HCT116 (cell line): ENCODE data around the gene ALG2.

Source experiments
- EZH2phosphoT487 ChIP-seq: fragments of 200-600 bp; IDR thresholded peaks from 2 replicates; pipeline ENCODE4 v1.6.1; 2018; ENCODE audit warnings: antibody characterized with exemption, borderline replicate concordance
- POLR2A ChIP-seq: IDR thresholded peaks from 2 replicates; pipeline ENCODE4 v1.7.0; 2011; ENCODE audit warnings: borderline replicate concordance; ENCODE audit not compliant: insufficient read depth, insufficient read length; ENCODE audit errors: extremely low read depth
- TCF7L2 ChIP-seq: IDR thresholded peaks from 2 replicates; pipeline ENCODE4 v1.7.0; 2011; ENCODE audit warnings: borderline replicate concordance, inconsistent platforms; ENCODE audit not compliant: insufficient read depth, insufficient read length; ENCODE audit errors: extremely low read depth
- TF ChIP-seq, protein P1 (sequence below), 3 experiments: fragments of 200-600 bp in 1 of 3; sonication (generic) in 1 of 3; IDR thresholded peaks in 2 of 3; conservative IDR thresholded peaks in 1 of 3; 2 replicates each; pipeline ENCODE4 v1.5.1; 2012 to 2017; ENCODE audit warnings: low read depth in 2 of 3, low read length in 2 of 3, antibody characterized with exemption in 1 of 3, borderline replicate concordance in 1 of 3, control low read depth in 1 of 3, mild to moderate bottlenecking in 1 of 3, mixed read lengths in 1 of 3, mixed run types in 1 of 3, moderate library complexity in 1 of 3; ENCODE audit not compliant: insufficient read depth in 1 of 3

DNA sequence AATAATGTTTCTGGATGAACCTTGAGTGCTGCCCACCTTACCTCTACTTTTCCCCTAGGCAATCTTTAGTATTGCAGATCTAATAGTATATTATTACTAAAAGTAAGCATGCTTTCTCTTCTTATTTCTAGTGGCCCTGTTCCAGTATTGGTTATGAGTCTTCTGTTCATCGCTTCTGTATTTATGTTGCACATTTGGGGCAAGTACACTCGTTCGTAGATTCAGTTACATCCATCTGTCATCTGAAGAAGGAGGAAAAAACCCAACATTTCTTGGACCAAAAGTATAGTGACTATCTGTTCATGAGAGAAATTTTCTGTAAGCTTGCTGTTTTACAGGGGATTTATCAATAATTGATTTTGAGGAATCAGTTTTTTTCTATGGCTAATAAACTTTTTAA lies 8.5 kb upstream of the ALG2 start:
- no peak for TF ChIP-seq POLR2A
- no peak for TF ChIP-seq EZH2phosphoT487
- no peak for TF ChIP-seq TCF7L2
- TF ChIP-seq, protein P1, sequence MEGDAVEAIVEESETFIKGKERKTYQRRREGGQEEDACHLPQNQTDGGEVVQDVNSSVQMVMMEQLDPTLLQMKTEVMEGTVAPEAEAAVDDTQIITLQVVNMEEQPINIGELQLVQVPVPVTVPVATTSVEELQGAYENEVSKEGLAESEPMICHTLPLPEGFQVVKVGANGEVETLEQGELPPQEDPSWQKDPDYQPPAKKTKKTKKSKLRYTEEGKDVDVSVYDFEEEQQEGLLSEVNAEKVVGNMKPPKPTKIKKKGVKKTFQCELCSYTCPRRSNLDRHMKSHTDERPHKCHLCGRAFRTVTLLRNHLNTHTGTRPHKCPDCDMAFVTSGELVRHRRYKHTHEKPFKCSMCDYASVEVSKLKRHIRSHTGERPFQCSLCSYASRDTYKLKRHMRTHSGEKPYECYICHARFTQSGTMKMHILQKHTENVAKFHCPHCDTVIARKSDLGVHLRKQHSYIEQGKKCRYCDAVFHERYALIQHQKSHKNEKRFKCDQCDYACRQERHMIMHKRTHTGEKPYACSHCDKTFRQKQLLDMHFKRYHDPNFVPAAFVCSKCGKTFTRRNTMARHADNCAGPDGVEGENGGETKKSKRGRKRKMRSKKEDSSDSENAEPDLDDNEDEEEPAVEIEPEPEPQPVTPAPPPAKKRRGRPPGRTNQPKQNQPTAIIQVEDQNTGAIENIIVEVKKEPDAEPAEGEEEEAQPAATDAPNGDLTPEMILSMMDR (IDR thresholded peaks at IDR 0.05 in 2 of 3, conservative IDR thresholded peaks at IDR 0.05 in 1 of 3; ENCODE audit: borderline replicate concordance in 1 of 3, insufficient read depth in 1 of 3, low read depth in 2 of 3, low read length in 2 of 3): no peak
